Liver (tissue), 9 donors: ENCODE measurements around the gene CARMIL1. TPM values are rescaled to one million over a fixed set of nuclear protein-coding genes. Genes with fewer than 3 reads are reported as not detected.

Source experiments
- DNase-seq: peaks from one replicate; pipeline ENCODE4 v3.0.0-alpha.2; 2017; ENCODE audit warnings: low spot score
- H3K27ac ChIP-seq, 2 donors: one replicate each; pipeline ENCODE4 v1.7.0; 2013; ENCODE audit warnings: inconsistent platforms in 2 of 2, low read length in 2 of 2, control low read depth in 1 of 2, low read depth in 1 of 2, mild to moderate bottlenecking in 1 of 2
- H3K27me3 ChIP-seq, 4 donors: one replicate each; pipeline versions ENCODE4 v1.6.1 to v1.7.0; 2013; ENCODE audit warnings: low read length in 3 of 4, inconsistent platforms in 1 of 4, mild to moderate bottlenecking in 1 of 4, moderate library complexity in 1 of 4; ENCODE audit not compliant: control insufficient read depth in 4 of 4, insufficient read depth in 4 of 4
- H3K36me3 ChIP-seq, 4 donors: one replicate each; pipeline versions ENCODE4 v1.6.1 to v1.7.0; 2013; ENCODE audit warnings: low read length in 3 of 4, mild to moderate bottlenecking in 3 of 4, low read depth in 1 of 4, moderate library complexity in 1 of 4; ENCODE audit not compliant: control insufficient read depth in 4 of 4, insufficient read depth in 3 of 4
- H3K4me1 ChIP-seq, 4 donors: one replicate each; pipeline versions ENCODE4 v1.6.1 to v1.7.0; 2013; ENCODE audit warnings: low read length in 3 of 4, mild to moderate bottlenecking in 3 of 4, moderate library complexity in 1 of 4; ENCODE audit not compliant: control insufficient read depth in 4 of 4, insufficient read depth in 4 of 4
- H3K4me3 ChIP-seq, 3 donors: one replicate each; pipeline versions ENCODE4 v1.6.1 to v1.7.0; 2013; ENCODE audit warnings: low read length in 3 of 3, control low read depth in 1 of 3, low read depth in 1 of 3, mild to moderate bottlenecking in 1 of 3
- H3K9ac ChIP-seq, 2 donors: one replicate each; pipeline ENCODE4 v1.7.0; 2013; ENCODE audit warnings: low read length in 2 of 2, mild to moderate bottlenecking in 2 of 2, moderate library complexity in 2 of 2, control low read depth in 1 of 2, low read depth in 1 of 2
- H3K9me3 ChIP-seq, 4 donors: one replicate each; pipeline versions ENCODE4 v1.6.1 to v1.7.0; 2013; ENCODE audit warnings: low read length in 3 of 4; ENCODE audit not compliant: control insufficient read depth in 4 of 4
- EGR1 ChIP-seq, 2 donors: IDR thresholded peaks; 2 replicates each; pipeline ENCODE4 v1.6.1; 2016 to 2018; ENCODE audit warnings: antibody characterized with exemption in 2 of 2, low read depth in 2 of 2
- FOXA1 ChIP-seq: IDR thresholded peaks from 2 replicates; pipeline ENCODE4 v1.6.1; 2016; ENCODE audit warnings: antibody characterized with exemption
- FOXA2 ChIP-seq: IDR thresholded peaks from 2 replicates; pipeline ENCODE4 v1.6.1; 2016; ENCODE audit warnings: antibody characterized with exemption
- GABPA ChIP-seq, 2 donors: IDR thresholded peaks in 1 of 2; conservative IDR thresholded peaks in 1 of 2; 2 replicates each; pipeline ENCODE4 v1.6.1; 2016; ENCODE audit warnings: antibody characterized with exemption in 2 of 2, mild to moderate bottlenecking in 1 of 2, moderate library complexity in 1 of 2
- HNF4A ChIP-seq, 2 donors: conservative IDR thresholded peaks; 2 replicates each; pipeline ENCODE4 v1.6.1; 2016; ENCODE audit warnings: antibody characterized with exemption in 2 of 2, mild to moderate bottlenecking in 2 of 2
- JUND ChIP-seq, 2 donors: IDR thresholded peaks; 2 replicates each; pipeline ENCODE4 v1.6.1; 2016; ENCODE audit warnings: antibody characterized with exemption in 2 of 2
- NR2F2 ChIP-seq: IDR thresholded peaks from 2 replicates; pipeline ENCODE4 v1.6.1; 2016; ENCODE audit warnings: antibody characterized with exemption
- RAD21 ChIP-seq, 2 donors: IDR thresholded peaks; 2 replicates each; pipeline ENCODE4 v1.6.1; 2016; ENCODE audit warnings: antibody characterized with exemption in 2 of 2, mild to moderate bottlenecking in 2 of 2
- RXRA ChIP-seq, 2 donors: IDR thresholded peaks; 2 replicates each; pipeline ENCODE4 v1.6.1; 2017 to 2018; ENCODE audit warnings: antibody characterized with exemption in 2 of 2, mild to moderate bottlenecking in 1 of 2
- SP1 ChIP-seq: IDR thresholded peaks from 2 replicates; pipeline ENCODE4 v1.6.1; 2018; ENCODE audit warnings: antibody characterized with exemption, mild to moderate bottlenecking
- TAF1 ChIP-seq: conservative IDR thresholded peaks from 2 replicates; pipeline ENCODE4 v1.6.1; 2016; ENCODE audit warnings: antibody characterized with exemption, mild to moderate bottlenecking
- YY1 ChIP-seq: IDR thresholded peaks from 2 replicates; pipeline ENCODE4 v1.6.1; 2016; ENCODE audit warnings: antibody characterized with exemption, mild to moderate bottlenecking
- whole genome bisulfite sequencing: extraction: QIAGEN DNeasy Blood & Tissue Kit; methylation state at CpG from one replicate; pipeline ENCODE4 v1.1.7; 2013; 5-methylcytosine and 5-hydroxymethylcytosine counted together
- polyA plus RNA-seq, 2 donors: library from polyadenylated mRNA; stranded (reverse) in 1 of 2; unstranded in 1 of 2; fragments of 200-250 nt in 1 of 2; fragments of >200 nt in 1 of 2; fragmentation: Nextera tagmentation in 1 of 2; extraction: Ambion mirVana in 1 of 2; gene quantifications; one replicate each; pipeline versions ENCODE4 v1.2.1 to v1.2.3, GENCODE V29; 2013 to 2015
- total RNA-seq, 2 donors: library from RNA; depleted of rRNA; stranded (reverse); fragments of >200 nt; gene quantifications; one replicate each; pipeline ENCODE4 v1.2.3, GENCODE V29; 2014
- TF ChIP-seq, protein P1 (sequence below): IDR thresholded peaks from 2 replicates; pipeline ENCODE4 v1.6.1; 2016; ENCODE audit warnings: antibody characterized with exemption
- TF ChIP-seq, protein P2 (sequence below): IDR thresholded peaks from 2 replicates; pipeline ENCODE4 v1.6.1; 2016; ENCODE audit warnings: antibody characterized with exemption
- TF ChIP-seq, protein P3 (sequence below): IDR thresholded peaks from 2 replicates; pipeline ENCODE4 v1.6.1; 2016; ENCODE audit warnings: antibody characterized with exemption, mild to moderate bottlenecking
- TF ChIP-seq, protein P4 (sequence below): fragments of 150-350 bp; IDR thresholded peaks from 2 replicates; pipeline ENCODE4 v1.5.1; 2017; ENCODE audit warnings: improper control_type of control experiment, low read depth, low read length; ENCODE audit not compliant: missing input control
- donor health status: healthy.
- donor health status: healthy.
- donor health status: healthy.
- donor health status: healthy.
- donor health status: healthy.

CARMIL1 gene
- total and polyA plus RNA-seq, 4 donors: 1.4 to 9.5 (median 3.5) TPM

DNA sequence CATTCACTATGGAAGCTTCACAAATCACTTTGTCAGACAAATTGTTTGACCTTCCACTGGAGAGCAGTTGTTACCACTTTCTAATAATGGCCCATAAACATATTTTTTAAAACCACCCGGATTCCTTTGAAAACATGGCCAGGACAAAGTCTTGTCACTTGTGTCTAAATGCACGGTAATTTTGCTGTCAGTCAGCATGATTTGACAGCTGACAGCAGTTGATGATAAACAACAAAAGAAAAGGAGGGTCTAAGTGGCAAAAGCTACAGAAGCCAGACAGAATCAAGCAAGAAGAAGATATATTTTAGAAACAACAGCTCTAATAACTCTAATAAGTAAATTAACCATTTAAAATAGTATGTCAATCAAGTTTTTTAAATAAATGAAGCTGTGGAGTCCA lies 27.7 kb upstream of the CARMIL1 start:
- Histone ChIP-seq H3K27me3 (no peaks in the 10 kb centered on the region), H3K36me3 (no peaks in the 10 kb centered on the region), H3K9me3 (no peaks in the 10 kb centered on the region), H3K4me1 (no peaks in the 10 kb centered on the region), H3K27ac (no peak overlapping the region), H3K9ac (no peak overlapping the region), H3K4me3 (no peak overlapping the region)
- TF ChIP-seq, protein P1, sequence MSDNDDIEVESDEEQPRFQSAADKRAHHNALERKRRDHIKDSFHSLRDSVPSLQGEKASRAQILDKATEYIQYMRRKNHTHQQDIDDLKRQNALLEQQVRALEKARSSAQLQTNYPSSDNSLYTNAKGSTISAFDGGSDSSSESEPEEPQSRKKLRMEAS: no peak
- TF ChIP-seq YY1 (no peak), RXRA (IDR thresholded peaks at IDR 0.05) (no peak), HNF4A (conservative IDR thresholded peaks at IDR 0.05) (no peak), GABPA (IDR thresholded peaks at IDR 0.05 in 1 of 2, conservative IDR thresholded peaks at IDR 0.05 in 1 of 2) (no peak), SP1 (no peak), FOXA1 (no peak), EGR1 (IDR thresholded peaks at IDR 0.05; ENCODE audit: low read depth in 2 of 2) (no peak), TAF1 (no peak), JUND (IDR thresholded peaks at IDR 0.05) (no peak), FOXA2 (no peak)
- TF ChIP-seq, protein P2, sequence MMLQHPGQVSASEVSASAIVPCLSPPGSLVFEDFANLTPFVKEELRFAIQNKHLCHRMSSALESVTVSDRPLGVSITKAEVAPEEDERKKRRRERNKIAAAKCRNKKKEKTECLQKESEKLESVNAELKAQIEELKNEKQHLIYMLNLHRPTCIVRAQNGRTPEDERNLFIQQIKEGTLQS: no peak
- TF ChIP-seq, protein P3, sequence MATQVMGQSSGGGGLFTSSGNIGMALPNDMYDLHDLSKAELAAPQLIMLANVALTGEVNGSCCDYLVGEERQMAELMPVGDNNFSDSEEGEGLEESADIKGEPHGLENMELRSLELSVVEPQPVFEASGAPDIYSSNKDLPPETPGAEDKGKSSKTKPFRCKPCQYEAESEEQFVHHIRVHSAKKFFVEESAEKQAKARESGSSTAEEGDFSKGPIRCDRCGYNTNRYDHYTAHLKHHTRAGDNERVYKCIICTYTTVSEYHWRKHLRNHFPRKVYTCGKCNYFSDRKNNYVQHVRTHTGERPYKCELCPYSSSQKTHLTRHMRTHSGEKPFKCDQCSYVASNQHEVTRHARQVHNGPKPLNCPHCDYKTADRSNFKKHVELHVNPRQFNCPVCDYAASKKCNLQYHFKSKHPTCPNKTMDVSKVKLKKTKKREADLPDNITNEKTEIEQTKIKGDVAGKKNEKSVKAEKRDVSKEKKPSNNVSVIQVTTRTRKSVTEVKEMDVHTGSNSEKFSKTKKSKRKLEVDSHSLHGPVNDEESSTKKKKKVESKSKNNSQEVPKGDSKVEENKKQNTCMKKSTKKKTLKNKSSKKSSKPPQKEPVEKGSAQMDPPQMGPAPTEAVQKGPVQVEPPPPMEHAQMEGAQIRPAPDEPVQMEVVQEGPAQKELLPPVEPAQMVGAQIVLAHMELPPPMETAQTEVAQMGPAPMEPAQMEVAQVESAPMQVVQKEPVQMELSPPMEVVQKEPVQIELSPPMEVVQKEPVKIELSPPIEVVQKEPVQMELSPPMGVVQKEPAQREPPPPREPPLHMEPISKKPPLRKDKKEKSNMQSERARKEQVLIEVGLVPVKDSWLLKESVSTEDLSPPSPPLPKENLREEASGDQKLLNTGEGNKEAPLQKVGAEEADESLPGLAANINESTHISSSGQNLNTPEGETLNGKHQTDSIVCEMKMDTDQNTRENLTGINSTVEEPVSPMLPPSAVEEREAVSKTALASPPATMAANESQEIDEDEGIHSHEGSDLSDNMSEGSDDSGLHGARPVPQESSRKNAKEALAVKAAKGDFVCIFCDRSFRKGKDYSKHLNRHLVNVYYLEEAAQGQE: no peak
- WGBS: 78% methylated on average over 2 of the region's 2 CpGs
- no peak for DNase-seq

DNA sequence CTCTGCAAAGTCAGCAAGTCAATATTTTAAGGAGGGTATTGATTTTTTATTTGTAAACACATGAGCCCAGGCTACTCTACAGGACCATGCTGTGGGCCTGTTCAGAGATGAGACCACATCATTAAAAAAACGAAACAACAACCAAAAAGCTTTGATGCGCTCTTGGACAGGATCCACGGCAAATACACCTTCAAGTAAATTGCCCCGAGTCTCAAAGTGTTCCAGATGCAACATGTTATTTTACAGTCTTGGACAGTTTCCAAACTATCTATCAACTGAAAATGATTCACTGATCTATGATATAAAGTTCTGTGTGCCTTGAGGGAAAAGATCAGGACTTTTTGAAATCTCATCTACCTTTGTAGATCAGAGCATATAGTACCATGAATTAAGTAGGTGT lies 25.8 kb upstream of the CARMIL1 start:
- Histone ChIP-seq H3K4me3 (no peak overlapping the region), H3K9ac (no peak overlapping the region)
- WGBS: 69% methylated on average over 4 of the region's 4 CpGs

More for the DNA sequence above, 25.8 kb upstream of the CARMIL1 start:
- Histone ChIP-seq H3K36me3 (no peaks in the 10 kb centered on the region), H3K4me1 (no peaks in the 10 kb centered on the region), H3K27ac (no peak overlapping the region), H3K9me3 (no peaks in the 10 kb centered on the region), H3K27me3 (no peaks in the 10 kb centered on the region)
- TF ChIP-seq TAF1 (no peak), EGR1 (IDR thresholded peaks at IDR 0.05; ENCODE audit: low read depth in 2 of 2) (no peak), FOXA2 (no peak), SP1 (no peak), JUND (IDR thresholded peaks at IDR 0.05) (no peak), RAD21 (IDR thresholded peaks at IDR 0.05) (no peak), YY1 (no peak), GABPA (IDR thresholded peaks at IDR 0.05 in 1 of 2, conservative IDR thresholded peaks at IDR 0.05 in 1 of 2) (no peak), HNF4A (conservative IDR thresholded peaks at IDR 0.05) (no peak), NR2F2 (no peak)
- TF ChIP-seq, protein P4, sequence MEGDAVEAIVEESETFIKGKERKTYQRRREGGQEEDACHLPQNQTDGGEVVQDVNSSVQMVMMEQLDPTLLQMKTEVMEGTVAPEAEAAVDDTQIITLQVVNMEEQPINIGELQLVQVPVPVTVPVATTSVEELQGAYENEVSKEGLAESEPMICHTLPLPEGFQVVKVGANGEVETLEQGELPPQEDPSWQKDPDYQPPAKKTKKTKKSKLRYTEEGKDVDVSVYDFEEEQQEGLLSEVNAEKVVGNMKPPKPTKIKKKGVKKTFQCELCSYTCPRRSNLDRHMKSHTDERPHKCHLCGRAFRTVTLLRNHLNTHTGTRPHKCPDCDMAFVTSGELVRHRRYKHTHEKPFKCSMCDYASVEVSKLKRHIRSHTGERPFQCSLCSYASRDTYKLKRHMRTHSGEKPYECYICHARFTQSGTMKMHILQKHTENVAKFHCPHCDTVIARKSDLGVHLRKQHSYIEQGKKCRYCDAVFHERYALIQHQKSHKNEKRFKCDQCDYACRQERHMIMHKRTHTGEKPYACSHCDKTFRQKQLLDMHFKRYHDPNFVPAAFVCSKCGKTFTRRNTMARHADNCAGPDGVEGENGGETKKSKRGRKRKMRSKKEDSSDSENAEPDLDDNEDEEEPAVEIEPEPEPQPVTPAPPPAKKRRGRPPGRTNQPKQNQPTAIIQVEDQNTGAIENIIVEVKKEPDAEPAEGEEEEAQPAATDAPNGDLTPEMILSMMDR: no peak
- TF ChIP-seq, protein P2: no peak
- TF ChIP-seq, protein P3: no peak
- TF ChIP-seq, protein P1: no peak
- DNase-seq: no peak
